HCT116 (cell line): Measurements from ENCODE around the gene FAM177B. TPM values are rescaled to one million over a fixed set of nuclear protein-coding genes. Genes with fewer than 3 reads are reported as not detected.

Experiments used
- ATAC-seq: fragments of 200-7000 bp; cut with Tn5 transposase; 2 replicates; pipeline ENCODE4 v1.9.1; 2020; ENCODE audit warnings: mild to moderate bottlenecking, moderate library complexity
- BruUV-seq: library from RNA; stranded (reverse); fragments of 400-500 nt; replicated peaks from 2 replicates; lab custom pipeline; 2021; lab: Mats Ljungman, UMichigan
- CTCF ChIA-PET: fragments of 300-600 bp; sonication (Branson Sonifier 250); formaldehyde crosslinking; loops from one replicate; lab custom pipeline; 2021; ENCODE audit warnings: antibody characterized with exemption; lab: Charles Lee
- POLR2A ChIA-PET: fragments of 300-600, 350-600 bp; sonication (Branson Sonifier 250); formaldehyde crosslinking; loops from one replicate; lab custom pipeline; 2021; ENCODE audit warnings: antibody characterized with exemption; lab: Charles Lee
- RAD21 ChIA-PET, 2 experiments: fragments of 300-600 bp; sonication (Branson Sonifier 250); formaldehyde crosslinking; loops; one replicate each; lab custom pipeline; 2023; ENCODE audit warnings: low total read pairs in 2 of 2; ENCODE audit not compliant: uncharacterized antibody in 2 of 2, unreplicated experiment in 2 of 2, low non-redundant PET in 1 of 2; lab: Charles Lee
- DNase-seq: peaks from one replicate; pipeline ENCODE4 v3.0.0-alpha.2; 2010; ENCODE audit warnings: low read depth, low spot score
- H2AFZ ChIP-seq: fragments of 200-600 bp; shearing (Covaris generic), sonication (generic); 2 replicates; pipeline ENCODE4 v1.6.1; 2017; ENCODE audit warnings: low read depth, mixed run types, mixed read lengths, antibody characterized with exemption, low read length; ENCODE audit not compliant: poor library complexity, severe bottlenecking
- H3K27ac ChIP-seq: 2 replicates; pipeline ENCODE4 v1.5.1; 2012; ENCODE audit warnings: low read depth, low read length
- H3K27me3 ChIP-seq: fragments of 200-600 bp; sonication (generic); 2 replicates; pipeline ENCODE4 v1.6.1; 2016; ENCODE audit warnings: mixed run types, low read length, mixed read lengths; ENCODE audit not compliant: insufficient read depth
- H3K36me3 ChIP-seq, 2 experiments: fragments of 200-500 bp in 1 of 2; fragments of 200-600 bp in 1 of 2; sonication (Bioruptor generic) in 1 of 2; sonication (generic) in 1 of 2; 2 replicates each; pipeline versions ENCODE4 v1.5.1 to v1.6.1; 2014 to 2016; ENCODE audit warnings: low read length in 2 of 2, inconsistent platforms in 1 of 2, mixed read lengths in 1 of 2, mixed run types in 1 of 2; ENCODE audit not compliant: insufficient read depth in 2 of 2, control insufficient read depth in 1 of 2
- H3K4me1 ChIP-seq, 2 experiments: fragments of 200-600 bp in 1 of 2; sonication (generic) in 1 of 2; 2 replicates each; pipeline versions ENCODE4 v1.5.1 to v1.6.1; 2012 to 2017; ENCODE audit warnings: low read length in 2 of 2, inconsistent platforms in 1 of 2, mild to moderate bottlenecking in 1 of 2, mixed read lengths in 1 of 2, mixed run types in 1 of 2, moderate library complexity in 1 of 2; ENCODE audit not compliant: insufficient read depth in 2 of 2, control insufficient read depth in 1 of 2
- H3K4me2 ChIP-seq: fragments of 200-600 bp; sonication (generic); 2 replicates; pipeline ENCODE4 v1.6.1; 2017; ENCODE audit warnings: mixed run types, low read length, mixed read lengths
- H3K4me3 ChIP-seq, 2 experiments: fragments of 200-600 bp in 1 of 2; sonication (generic) in 1 of 2; replicated peaks in 1 of 2; 2 replicates each; pipeline ENCODE4 v1.5.1; 2011 to 2016; ENCODE audit warnings: low read length in 2 of 2, control low read depth in 1 of 2, low read depth in 1 of 2, mild to moderate bottlenecking in 1 of 2, mixed read lengths in 1 of 2, mixed run types in 1 of 2
- H3K79me2 ChIP-seq: fragments of 200-600 bp; sonication (generic); 2 replicates; pipeline ENCODE4 v1.6.1; 2017; ENCODE audit warnings: mild to moderate bottlenecking, mixed run types, low read length, moderate library complexity, mixed read lengths; ENCODE audit not compliant: insufficient read depth
- H3K9ac ChIP-seq: fragments of 200-600 bp; sonication (generic); 2 replicates; pipeline ENCODE4 v1.6.1; 2016; ENCODE audit warnings: low read length, mixed read lengths
- H3K9me2 ChIP-seq: fragments of 200-600 bp; sonication (generic), shearing (Covaris generic); 2 replicates; pipeline ENCODE4 v1.6.1; 2017; ENCODE audit warnings: mixed run types, mild to moderate bottlenecking, moderate library complexity; ENCODE audit not compliant: insufficient read depth
- H3K9me3 ChIP-seq, 2 experiments: fragments of 200-500 bp in 1 of 2; fragments of 200-600 bp in 1 of 2; sonication (Bioruptor generic) in 1 of 2; sonication (generic) in 1 of 2; 2 replicates each; pipeline ENCODE4 v1.6.1; 2014 to 2017; ENCODE audit warnings: low read length in 2 of 2, mixed read lengths in 2 of 2, inconsistent platforms in 1 of 2, low read depth in 1 of 2, mild to moderate bottlenecking in 1 of 2, mixed run types in 1 of 2, moderate library complexity in 1 of 2; ENCODE audit not compliant: control insufficient read depth in 1 of 2, insufficient read depth in 1 of 2
- H4K20me1 ChIP-seq: fragments of 200-600 bp; sonication (generic), shearing (Covaris generic); 2 replicates; pipeline ENCODE4 v1.6.1; 2017; ENCODE audit warnings: mixed run types, mild to moderate bottlenecking, moderate library complexity; ENCODE audit not compliant: insufficient read depth
- ELF1 ChIP-seq: IDR thresholded peaks from 2 replicates; pipeline ENCODE4 v1.6.1; 2012; ENCODE audit warnings: low read depth, borderline replicate concordance
- EZH2phosphoT487 ChIP-seq: fragments of 200-600 bp; IDR thresholded peaks from 2 replicates; pipeline ENCODE4 v1.6.1; 2018; ENCODE audit warnings: antibody characterized with exemption, borderline replicate concordance
- JUND ChIP-seq: IDR thresholded peaks from 2 replicates; pipeline ENCODE4 v1.6.1; 2012
- POLR2A ChIP-seq: IDR thresholded peaks from 2 replicates; pipeline ENCODE4 v1.7.0; 2011; ENCODE audit warnings: borderline replicate concordance; ENCODE audit not compliant: insufficient read depth, insufficient read length; ENCODE audit errors: extremely low read depth
- POLR2AphosphoS5 ChIP-seq: IDR thresholded peaks from 2 replicates; pipeline ENCODE4 v1.6.1; 2011; ENCODE audit warnings: mild to moderate bottlenecking, low read depth, low read length, moderate library complexity
- SRF ChIP-seq: IDR thresholded peaks from 2 replicates; pipeline ENCODE4 v1.6.1; 2012; ENCODE audit warnings: low read depth
- intact Hi-C: fragments of 100-400 bp; cut with micrococcal nuclease; formaldehyde crosslinking; loops from 2 replicates; pipeline ENCODE4 v1.10.0; 2022
- total RNA-seq: library from RNA; stranded (reverse); gene quantifications from one replicate; pipeline ENCODE4 v1.2.1, GENCODE V29; 2021; ENCODE audit not compliant: unreplicated experiment
- TF ChIP-seq, protein P1 (sequence below): IDR thresholded peaks from 2 replicates; pipeline ENCODE4 v1.6.1; 2012; ENCODE audit warnings: low read depth
- TF ChIP-seq, protein P2 (sequence below): IDR thresholded peaks from 2 replicates; pipeline ENCODE4 v1.6.1; 2012
- TF ChIP-seq, protein P3 (sequence below): IDR thresholded peaks from 2 replicates; pipeline ENCODE4 v1.6.1; 2012

Gene FAM177B
- total RNA-seq, 1 experiment from 2014 or later: not detected

DNA sequence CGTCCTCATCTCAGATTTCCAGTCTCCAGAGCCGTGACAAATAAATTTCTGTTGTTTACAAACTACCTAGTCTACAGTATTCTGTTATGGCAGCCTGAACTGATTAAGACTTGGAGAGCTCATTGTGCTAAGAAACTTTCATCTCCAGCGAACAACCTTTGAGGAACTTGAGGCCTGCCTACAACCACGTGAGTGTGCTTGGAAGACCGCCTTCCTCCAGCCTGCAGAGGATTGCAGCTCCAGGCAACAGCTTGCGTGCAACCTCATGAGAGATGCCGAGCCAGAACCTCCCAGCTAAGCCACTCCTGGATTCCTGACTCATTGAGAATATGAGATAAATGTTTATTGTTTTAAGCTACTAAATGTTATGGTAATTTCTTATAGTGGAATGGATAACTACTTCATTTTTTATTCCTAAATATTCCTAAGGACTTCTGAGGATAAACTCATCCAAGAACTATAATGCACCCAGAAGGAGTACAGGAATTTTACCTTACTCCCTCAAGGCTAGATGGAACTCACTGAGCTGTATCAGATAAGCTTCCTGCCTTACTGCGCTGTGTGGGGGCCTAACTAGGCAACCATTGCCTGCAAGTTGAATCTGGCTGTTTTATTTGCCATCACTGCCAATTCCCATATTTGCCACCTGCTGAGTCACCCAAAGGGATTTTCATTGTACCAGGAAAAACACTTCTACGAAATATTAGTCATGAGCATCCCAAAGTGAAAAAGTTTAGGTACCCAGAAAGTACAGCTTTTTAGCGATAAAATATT, 17.6 kb downstream of the FAM177B start:
- no peaks in the 10 kb centered on the region for H3K4me1 ChIP-seq
- H3K36me3 ChIP-seq: no peaks in the 10 kb centered on the region
- no peaks in the 10 kb centered on the region for H3K9me3 ChIP-seq
- H2AFZ ChIP-seq: no peak overlapping the region
- ChIA-PET POLR2A (no interaction called here), CTCF (no interaction called here), RAD21 (no interaction called here)
- intact Hi-C loops: no loop called here
- no peak for TF ChIP-seq EZH2phosphoT487
- TF ChIP-seq, protein P1, sequence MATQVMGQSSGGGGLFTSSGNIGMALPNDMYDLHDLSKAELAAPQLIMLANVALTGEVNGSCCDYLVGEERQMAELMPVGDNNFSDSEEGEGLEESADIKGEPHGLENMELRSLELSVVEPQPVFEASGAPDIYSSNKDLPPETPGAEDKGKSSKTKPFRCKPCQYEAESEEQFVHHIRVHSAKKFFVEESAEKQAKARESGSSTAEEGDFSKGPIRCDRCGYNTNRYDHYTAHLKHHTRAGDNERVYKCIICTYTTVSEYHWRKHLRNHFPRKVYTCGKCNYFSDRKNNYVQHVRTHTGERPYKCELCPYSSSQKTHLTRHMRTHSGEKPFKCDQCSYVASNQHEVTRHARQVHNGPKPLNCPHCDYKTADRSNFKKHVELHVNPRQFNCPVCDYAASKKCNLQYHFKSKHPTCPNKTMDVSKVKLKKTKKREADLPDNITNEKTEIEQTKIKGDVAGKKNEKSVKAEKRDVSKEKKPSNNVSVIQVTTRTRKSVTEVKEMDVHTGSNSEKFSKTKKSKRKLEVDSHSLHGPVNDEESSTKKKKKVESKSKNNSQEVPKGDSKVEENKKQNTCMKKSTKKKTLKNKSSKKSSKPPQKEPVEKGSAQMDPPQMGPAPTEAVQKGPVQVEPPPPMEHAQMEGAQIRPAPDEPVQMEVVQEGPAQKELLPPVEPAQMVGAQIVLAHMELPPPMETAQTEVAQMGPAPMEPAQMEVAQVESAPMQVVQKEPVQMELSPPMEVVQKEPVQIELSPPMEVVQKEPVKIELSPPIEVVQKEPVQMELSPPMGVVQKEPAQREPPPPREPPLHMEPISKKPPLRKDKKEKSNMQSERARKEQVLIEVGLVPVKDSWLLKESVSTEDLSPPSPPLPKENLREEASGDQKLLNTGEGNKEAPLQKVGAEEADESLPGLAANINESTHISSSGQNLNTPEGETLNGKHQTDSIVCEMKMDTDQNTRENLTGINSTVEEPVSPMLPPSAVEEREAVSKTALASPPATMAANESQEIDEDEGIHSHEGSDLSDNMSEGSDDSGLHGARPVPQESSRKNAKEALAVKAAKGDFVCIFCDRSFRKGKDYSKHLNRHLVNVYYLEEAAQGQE: no peak
- TF ChIP-seq, protein P2, sequence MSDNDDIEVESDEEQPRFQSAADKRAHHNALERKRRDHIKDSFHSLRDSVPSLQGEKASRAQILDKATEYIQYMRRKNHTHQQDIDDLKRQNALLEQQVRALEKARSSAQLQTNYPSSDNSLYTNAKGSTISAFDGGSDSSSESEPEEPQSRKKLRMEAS: no peak
- no peak for TF ChIP-seq ELF1
- TF ChIP-seq POLR2AphosphoS5: no peak
- TF ChIP-seq, protein P3, sequence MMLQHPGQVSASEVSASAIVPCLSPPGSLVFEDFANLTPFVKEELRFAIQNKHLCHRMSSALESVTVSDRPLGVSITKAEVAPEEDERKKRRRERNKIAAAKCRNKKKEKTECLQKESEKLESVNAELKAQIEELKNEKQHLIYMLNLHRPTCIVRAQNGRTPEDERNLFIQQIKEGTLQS: no peak
- no peak for TF ChIP-seq JUND
- no peak for TF ChIP-seq SRF
- no peak for TF ChIP-seq POLR2A
- BruUV-seq: no TSS peak
- no peaks in the 10 kb centered on the region for H3K79me2 ChIP-seq
- no peak overlapping the region for H3K9ac ChIP-seq
- no peak overlapping the region for H3K27ac ChIP-seq
- no peaks in the 10 kb centered on the region for H3K27me3 ChIP-seq
- no peak for ATAC-seq
- no peak overlapping the region for H3K4me2 ChIP-seq
- no peaks in the 10 kb centered on the region for H4K20me1 ChIP-seq
- DNase-seq: no peak
- H3K4me3 ChIP-seq: no peak overlapping the region
- no peaks in the 10 kb centered on the region; the same call in 1 of the 2 replicates for H3K9me2 ChIP-seq
